ENCODE measurements around the gene ZRANB3.

ZRANB3 gene

DNA sequence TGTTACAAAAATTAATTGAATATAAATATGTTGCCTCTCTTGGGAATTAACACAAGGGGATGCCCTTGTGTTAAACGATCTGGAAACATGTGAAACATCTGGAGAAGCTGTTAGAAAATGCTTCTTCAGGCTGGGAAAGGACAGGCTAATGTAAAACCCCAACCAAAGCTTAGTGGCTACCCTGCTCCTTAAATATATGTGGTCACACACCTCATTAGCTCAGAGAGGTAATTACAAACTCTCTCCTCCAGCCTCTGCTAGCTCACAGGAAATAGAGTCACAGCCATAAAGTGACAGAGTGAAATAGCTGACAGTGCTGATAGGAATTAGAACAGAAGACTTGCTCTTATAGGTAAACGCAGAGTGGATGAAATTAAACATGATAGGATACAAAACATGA is 323.0 kb downstream of the ZRANB3 start:
- Histone ChIP-seq H3K79me1 (ENCODE audit: low read depth, low read length) (no peaks in the 10 kb centered on the region), H3K9me3 (replicated peaks in 1 of 2; ENCODE audit: control insufficient read depth in 2 of 2, insufficient read depth in 1 of 2, low read depth in 1 of 2, low read length in 2 of 2) (no peaks in the 10 kb centered on the region), H2BK12ac (ENCODE audit: low read length) (no peak overlapping the region), H3K14ac (ENCODE audit: low read length) (no peak overlapping the region), H3K4me1 (ENCODE audit: control insufficient read depth in 2 of 2, insufficient read depth in 1 of 2, low read depth in 1 of 2, low read length in 2 of 2) (peaks cover 0 to 3% of the 10 kb centered on the region in 2 donors), H3K36me3 (replicated peaks in 1 of 2; ENCODE audit: control insufficient read depth in 2 of 2, insufficient read depth in 2 of 2, low read length in 2 of 2) (peaks cover 0 to 16% of the 10 kb centered on the region in 2 donors), H2AFZ (ENCODE audit: low read length) (no peak overlapping the region), H4K91ac (ENCODE audit: low read depth, low read length, poor library complexity) (no peak overlapping the region), H3K4ac (ENCODE audit: low read length) (no peak overlapping the region), H3K18ac (ENCODE audit: low read length) (no peak overlapping the region), H2BK15ac (ENCODE audit: low read length) (no peak overlapping the region), H3K9ac (ENCODE audit: low read depth, low read length, poor library complexity) (no peak overlapping the region), H3K27ac (replicated peaks; ENCODE audit: low read length) (no peak overlapping the region), H3K4me2 (ENCODE audit: insufficient read depth, low read length, poor library complexity, severe bottlenecking) (no peak overlapping the region), H2BK120ac (ENCODE audit: low read depth, low read length) (no peak overlapping the region), H3K4me3 (ENCODE audit: low read length in 2 of 2) (no peak overlapping the region), H3K27me3 (ENCODE audit: control insufficient read depth in 3 of 3, insufficient read depth in 3 of 3, low read depth in 1 of 3, low read length in 3 of 3) (no peaks in the 10 kb centered on the region), H3K23ac (ENCODE audit: low read depth, low read length, poor library complexity) (no peak overlapping the region), H2BK5ac (ENCODE audit: low read length) (no peak overlapping the region), H4K8ac (ENCODE audit: low read depth, low read length) (no peak overlapping the region), H2AK5ac (ENCODE audit: low read depth, low read length) (no peak overlapping the region)
- no CpG with 5 or more reads among the region's 2 CpGs for WGBS, 2 donors (ENCODE audit: extremely low coverage in 2 of 2, insufficient read length in 2 of 2, insufficient replicate concordance in 1 of 2)
- no peak for DNase-seq (ENCODE audit: low spot score)

DNA sequence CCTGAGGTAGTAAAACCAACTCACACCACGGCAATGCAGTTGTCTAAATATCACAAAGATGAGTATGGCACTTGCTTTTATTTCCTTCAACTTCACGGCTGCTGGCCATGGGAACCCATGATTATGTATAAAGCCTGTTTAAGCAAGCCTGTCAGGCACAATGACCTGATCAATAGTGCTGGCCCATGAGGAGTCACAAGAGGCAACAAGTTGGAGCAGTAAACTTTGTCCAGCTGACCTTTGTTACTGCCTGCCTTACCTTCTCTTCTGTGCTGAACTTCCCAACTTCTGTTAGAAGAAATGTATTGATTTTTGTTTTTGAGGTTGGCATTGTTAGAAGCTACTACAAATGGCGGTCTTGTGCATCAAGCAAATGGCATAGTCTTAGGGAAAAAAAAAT is 327.1 kb downstream of the ZRANB3 start:
- Histone ChIP-seq H3K27ac (replicated peaks; ENCODE audit: low read length) (no peak overlapping the region), H2BK15ac (ENCODE audit: low read length) (no peak overlapping the region), H2BK120ac (ENCODE audit: low read depth, low read length) (no peak overlapping the region), H2BK5ac (ENCODE audit: low read length) (no peak overlapping the region), H3K4me3 (ENCODE audit: low read length in 2 of 2) (no peak overlapping the region), H3K18ac (ENCODE audit: low read length) (no peak overlapping the region), H3K9ac (ENCODE audit: low read depth, low read length, poor library complexity) (no peak overlapping the region), H2BK12ac (ENCODE audit: low read length) (no peak overlapping the region), H3K4me2 (ENCODE audit: insufficient read depth, low read length, poor library complexity, severe bottlenecking) (no peak overlapping the region), H3K36me3 (replicated peaks in 1 of 2; ENCODE audit: control insufficient read depth in 2 of 2, insufficient read depth in 2 of 2, low read length in 2 of 2) (peaks cover 0 to 37% of the 10 kb centered on the region in 2 donors), H2AK5ac (ENCODE audit: low read depth, low read length) (no peak overlapping the region), H3K79me1 (ENCODE audit: low read depth, low read length) (no peaks in the 10 kb centered on the region), H3K4ac (ENCODE audit: low read length) (no peak overlapping the region), H4K91ac (ENCODE audit: low read depth, low read length, poor library complexity) (no peak overlapping the region), H2AFZ (ENCODE audit: low read length) (no peak overlapping the region), H3K23ac (ENCODE audit: low read depth, low read length, poor library complexity) (no peak overlapping the region), H3K9me3 (replicated peaks in 1 of 2; ENCODE audit: control insufficient read depth in 2 of 2, insufficient read depth in 1 of 2, low read depth in 1 of 2, low read length in 2 of 2) (no peaks in the 10 kb centered on the region), H4K8ac (ENCODE audit: low read depth, low read length) (no peak overlapping the region), H3K14ac (ENCODE audit: low read length) (no peak overlapping the region), H3K27me3 (ENCODE audit: control insufficient read depth in 3 of 3, insufficient read depth in 3 of 3, low read depth in 1 of 3, low read length in 3 of 3) (no peaks in the 10 kb centered on the region), H3K4me1 (ENCODE audit: control insufficient read depth in 2 of 2, insufficient read depth in 1 of 2, low read depth in 1 of 2, low read length in 2 of 2) (no peaks in the 10 kb centered on the region)
- DNase-seq (ENCODE audit: low spot score): no peak
- WGBS, 2 donors (ENCODE audit: extremely low coverage in 2 of 2, insufficient read length in 2 of 2, insufficient replicate concordance in 1 of 2): no CpG with 5 or more reads among the region's 3 CpGs

DNA sequence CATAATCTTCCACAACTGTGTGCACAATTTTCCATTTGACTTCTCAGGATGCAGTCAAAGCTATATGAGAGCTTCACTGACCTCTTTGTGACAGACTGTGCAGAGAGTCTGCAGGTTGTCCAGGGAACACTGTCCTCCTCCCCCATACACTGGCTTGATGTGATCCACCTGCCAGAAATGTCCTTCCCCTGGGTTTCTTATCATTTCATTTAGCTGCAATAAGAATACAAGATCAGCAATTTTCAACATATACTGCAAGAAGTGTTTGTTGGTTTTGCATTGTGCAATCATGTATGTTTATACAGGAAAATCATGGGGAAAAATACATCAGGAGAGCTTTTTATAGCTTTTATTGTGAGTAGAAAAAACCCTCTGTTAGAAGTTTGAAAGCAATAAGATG is 328.3 kb downstream of the ZRANB3 start:
- H2AFZ ChIP-seq (ENCODE audit: low read length): no peak overlapping the region
- no peak overlapping the region for H2BK15ac ChIP-seq (ENCODE audit: low read length)
- no peak overlapping the region for H2BK12ac ChIP-seq (ENCODE audit: low read length)
- H3K4me2 ChIP-seq (ENCODE audit: insufficient read depth, low read length, poor library complexity, severe bottlenecking): no peak overlapping the region
- H4K8ac ChIP-seq (ENCODE audit: low read depth, low read length): no peak overlapping the region
- H3K14ac ChIP-seq (ENCODE audit: low read length): no peak overlapping the region
- H2AK5ac ChIP-seq (ENCODE audit: low read depth, low read length): no peak overlapping the region
- H3K4ac ChIP-seq (ENCODE audit: low read length): no peak overlapping the region
- H3K23ac ChIP-seq (ENCODE audit: low read depth, low read length, poor library complexity): no peak overlapping the region
- H4K91ac ChIP-seq (ENCODE audit: low read depth, low read length, poor library complexity): no peak overlapping the region
- H2BK120ac ChIP-seq (ENCODE audit: low read depth, low read length): no peak overlapping the region
- no peak overlapping the region for H3K18ac ChIP-seq (ENCODE audit: low read length)
- no peak overlapping the region for H2BK5ac ChIP-seq (ENCODE audit: low read length)
- H3K36me3 ChIP-seq (replicated peaks in 1 of 2; ENCODE audit: control insufficient read depth in 2 of 2, insufficient read depth in 2 of 2, low read length in 2 of 2): peaks cover 0 to 40% of the 10 kb centered on the region in 2 donors
- no peaks in the 10 kb centered on the region for H3K79me1 ChIP-seq (ENCODE audit: low read depth, low read length)
- H3K27ac ChIP-seq (replicated peaks; ENCODE audit: low read length): no peak overlapping the region
- no peaks in the 10 kb centered on the region for H3K27me3 ChIP-seq (ENCODE audit: control insufficient read depth in 3 of 3, insufficient read depth in 3 of 3, low read depth in 1 of 3, low read length in 3 of 3)
- no peaks in the 10 kb centered on the region for H3K4me1 ChIP-seq (ENCODE audit: control insufficient read depth in 2 of 2, insufficient read depth in 1 of 2, low read depth in 1 of 2, low read length in 2 of 2)
- H3K4me3 ChIP-seq (ENCODE audit: low read length in 2 of 2): no peak overlapping the region
- H3K9me3 ChIP-seq (replicated peaks in 1 of 2; ENCODE audit: control insufficient read depth in 2 of 2, insufficient read depth in 1 of 2, low read depth in 1 of 2, low read length in 2 of 2): no peaks in the 10 kb centered on the region
- DNase-seq (ENCODE audit: low spot score): no peak
- H3K9ac ChIP-seq (ENCODE audit: low read depth, low read length, poor library complexity): no peak overlapping the region

DNA sequence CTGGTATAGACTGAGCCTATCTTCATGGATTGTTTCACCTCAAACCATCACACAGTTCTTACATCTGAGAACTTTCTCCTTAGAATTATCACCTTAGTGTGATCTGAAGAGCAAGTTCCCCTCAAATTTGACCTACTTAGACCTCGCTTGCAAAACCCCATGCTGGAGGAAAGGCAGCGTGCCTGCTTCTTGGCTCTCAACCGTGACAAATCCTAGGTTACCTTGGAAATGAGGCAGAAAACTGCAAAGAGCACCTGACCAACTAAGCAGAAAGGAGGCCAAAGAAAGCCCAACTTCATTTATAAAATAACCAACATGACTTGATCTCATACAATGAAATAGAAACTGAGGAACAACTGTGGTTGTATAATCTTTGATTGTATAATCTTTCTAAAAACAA is 332.5 kb downstream of the ZRANB3 start:
- H3K18ac ChIP-seq (ENCODE audit: low read length): no peak overlapping the region
- no peaks in the 10 kb centered on the region for H3K79me1 ChIP-seq (ENCODE audit: low read depth, low read length)
- DNase-seq (ENCODE audit: low spot score): no peak
- no peak overlapping the region for H3K27ac ChIP-seq (replicated peaks; ENCODE audit: low read length)
- no peak overlapping the region for H2BK120ac ChIP-seq (ENCODE audit: low read depth, low read length)
- no peak overlapping the region for H4K8ac ChIP-seq (ENCODE audit: low read depth, low read length)
- WGBS, 2 donors (ENCODE audit: extremely low coverage in 2 of 2, insufficient read length in 2 of 2, insufficient replicate concordance in 1 of 2): no CpG with 5 or more reads among the region's 3 CpGs
- H2BK12ac ChIP-seq (ENCODE audit: low read length): no peak overlapping the region
- no peaks in the 10 kb centered on the region for H3K27me3 ChIP-seq (ENCODE audit: control insufficient read depth in 3 of 3, insufficient read depth in 3 of 3, low read depth in 1 of 3, low read length in 3 of 3)
- no peak overlapping the region for H3K14ac ChIP-seq (ENCODE audit: low read length)
- no peak overlapping the region for H3K9ac ChIP-seq (ENCODE audit: low read depth, low read length, poor library complexity)
- no peak overlapping the region for H2AFZ ChIP-seq (ENCODE audit: low read length)
- no peak overlapping the region for H2BK5ac ChIP-seq (ENCODE audit: low read length)
- H3K4me3 ChIP-seq (ENCODE audit: low read length in 2 of 2): no peak overlapping the region
- no peaks in the 10 kb centered on the region for H3K4me1 ChIP-seq (ENCODE audit: control insufficient read depth in 2 of 2, insufficient read depth in 1 of 2, low read depth in 1 of 2, low read length in 2 of 2)
- H2BK15ac ChIP-seq (ENCODE audit: low read length): no peak overlapping the region
- peaks cover 0 to 24% of the 10 kb centered on the region in 2 donors for H3K36me3 ChIP-seq (replicated peaks in 1 of 2; ENCODE audit: control insufficient read depth in 2 of 2, insufficient read depth in 2 of 2, low read length in 2 of 2)
- no peaks in the 10 kb centered on the region for H3K9me3 ChIP-seq (replicated peaks in 1 of 2; ENCODE audit: control insufficient read depth in 2 of 2, insufficient read depth in 1 of 2, low read depth in 1 of 2, low read length in 2 of 2)
- no peak overlapping the region for H4K91ac ChIP-seq (ENCODE audit: low read depth, low read length, poor library complexity)
- no peak overlapping the region for H2AK5ac ChIP-seq (ENCODE audit: low read depth, low read length)
- H3K4ac ChIP-seq (ENCODE audit: low read length): no peak overlapping the region
- H3K4me2 ChIP-seq (ENCODE audit: insufficient read depth, low read length, poor library complexity, severe bottlenecking): no peak overlapping the region
- H3K23ac ChIP-seq (ENCODE audit: low read depth, low read length, poor library complexity): no peak overlapping the region
